CD4-positive, alpha-beta T cell treated with Interleukin-15 for 1 hour (primary cell): ENCODE measurements around the gene PAPPA.

Experiments used
- DNase-seq: peaks from one replicate; pipeline ENCODE4 v3.0.0-alpha.2; 2020

Gene PAPPA

DNA sequence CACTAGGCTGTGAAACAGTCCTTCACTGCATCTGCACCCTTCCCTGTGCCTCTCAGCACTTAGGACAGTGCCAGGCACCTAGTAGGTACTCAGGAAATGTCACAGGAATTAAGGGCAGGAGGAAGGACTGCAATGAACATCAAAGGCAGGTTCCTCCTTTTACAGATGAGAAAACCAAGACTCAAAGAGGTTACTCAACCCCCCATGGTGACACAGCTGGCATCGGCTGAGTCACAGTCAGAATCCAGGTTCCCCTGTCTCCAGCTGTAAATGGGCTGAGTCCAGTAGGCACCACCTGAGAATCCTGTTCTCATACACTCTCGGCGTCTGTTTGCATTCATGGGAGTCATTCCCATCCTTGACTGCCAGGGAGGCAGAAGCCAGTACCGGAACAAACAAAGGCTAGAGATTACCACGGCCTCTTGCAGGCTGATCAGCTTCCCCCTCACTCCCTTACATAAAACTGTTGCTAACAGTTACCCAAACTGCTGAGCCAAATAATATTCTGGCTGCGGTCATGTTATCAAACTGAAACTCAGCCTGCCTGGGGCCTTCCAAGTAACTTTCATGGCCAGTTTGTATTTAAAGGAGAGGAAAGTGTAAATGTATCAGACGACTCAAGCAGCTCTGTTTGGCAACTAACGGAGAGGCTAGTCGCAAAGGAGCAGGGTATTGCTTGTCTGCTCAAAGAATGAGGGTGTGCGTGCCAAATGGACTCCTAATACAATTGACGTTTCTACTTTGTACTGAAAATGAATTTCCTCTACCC lies 201.7 kb downstream of the PAPPA start:
- no peak for DNase-seq

DNA sequence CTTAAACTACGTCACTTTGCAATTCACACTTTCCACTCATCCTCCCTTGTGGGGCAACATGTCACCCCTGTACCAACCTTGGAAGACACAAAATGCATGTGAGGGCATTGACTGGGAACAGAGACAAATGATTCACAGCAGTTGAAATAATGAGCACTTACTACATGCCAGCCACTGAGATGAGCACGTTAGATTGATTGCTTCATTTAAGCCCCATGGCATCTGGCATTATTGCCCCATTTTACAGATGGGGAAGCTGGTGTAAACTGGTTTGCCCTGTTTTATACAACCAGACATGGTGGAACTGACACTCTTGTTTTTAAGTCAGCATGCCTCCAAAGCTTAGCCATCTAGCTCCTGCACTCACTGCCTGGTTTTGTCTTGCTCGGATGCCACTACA lies 204.7 kb downstream of the PAPPA start:
- DNase-seq = no peak

DNA sequence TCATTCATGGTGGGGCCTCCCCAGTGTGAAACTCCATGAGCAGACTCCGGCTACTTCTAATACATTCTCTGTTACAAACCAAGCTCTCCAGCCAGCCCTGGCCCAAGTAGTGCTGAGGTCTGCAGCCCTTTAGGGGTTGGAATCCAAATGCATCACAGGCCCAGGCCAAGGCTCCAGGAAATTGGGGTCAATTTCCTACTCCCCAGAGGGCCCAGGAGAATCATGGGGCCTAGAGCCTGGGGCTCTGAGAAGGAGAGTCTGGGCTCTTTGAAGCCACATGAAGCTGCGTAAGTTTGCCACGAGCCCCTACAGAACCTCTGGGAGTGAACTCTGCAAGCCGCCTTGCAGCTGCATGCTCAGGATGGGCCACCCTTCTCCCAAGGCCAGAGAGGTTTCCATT lies 206.4 kb downstream of the PAPPA start:
- no peak for DNase-seq

DNA sequence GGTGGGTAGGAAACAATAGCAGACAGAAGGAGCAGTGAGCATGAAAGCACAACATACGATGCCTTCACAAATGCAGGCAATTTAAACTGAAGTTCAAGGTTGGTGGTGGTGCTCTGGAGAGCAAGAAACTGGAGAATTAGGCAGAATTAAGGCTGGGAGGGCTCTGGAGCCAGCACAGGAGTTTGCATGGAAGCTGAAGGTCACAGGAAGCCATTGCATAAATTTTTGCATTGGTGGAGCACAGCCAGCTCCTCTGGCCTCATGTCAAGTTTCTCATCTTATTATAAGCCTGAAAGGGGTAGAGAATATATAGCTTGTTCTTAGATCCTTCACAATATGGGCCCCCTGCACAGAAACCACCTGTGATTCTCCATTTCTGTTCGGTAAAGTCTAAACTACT lies 207.4 kb downstream of the PAPPA start:
- DNase-seq = no peak

DNA sequence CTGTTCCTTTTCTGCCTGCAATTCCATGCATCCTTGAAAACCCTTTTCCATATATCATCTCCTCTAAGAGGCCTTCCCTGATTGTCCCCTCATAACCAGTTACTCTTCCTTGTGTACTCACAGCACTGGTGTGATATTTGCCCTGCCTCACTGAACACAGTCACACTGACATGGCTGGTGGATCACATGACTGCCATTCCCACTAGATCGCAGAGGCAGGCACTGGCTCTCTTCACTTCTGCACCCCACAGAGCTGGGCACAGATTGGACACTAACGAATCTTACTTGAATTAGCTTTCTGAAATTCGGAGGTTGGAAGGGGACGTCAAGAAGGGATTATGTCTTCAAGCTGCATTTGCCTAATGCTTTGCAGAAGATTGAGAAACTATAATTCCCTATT lies 208.0 kb downstream of the PAPPA start:
- no peak for DNase-seq

DNA sequence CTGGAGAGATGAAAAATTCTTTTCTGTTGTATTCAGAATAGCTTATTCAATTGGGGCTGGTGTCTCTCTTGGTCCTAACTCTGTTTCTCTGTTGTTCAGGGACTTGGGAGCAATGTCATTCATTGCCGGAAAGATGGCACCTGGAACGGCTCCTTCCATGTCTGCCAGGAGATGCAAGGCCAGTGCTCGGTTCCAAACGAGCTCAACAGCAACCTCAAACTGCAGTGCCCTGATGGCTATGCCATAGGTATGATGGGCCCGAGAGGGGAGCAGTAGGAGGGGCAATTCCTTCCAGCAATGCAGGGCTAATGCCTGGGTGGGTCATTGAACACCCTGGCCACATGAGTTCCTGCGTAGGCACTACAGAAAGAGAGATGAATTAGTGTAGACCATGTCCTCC lies 208.9 kb downstream of the PAPPA start:
- no peak for DNase-seq

DNA sequence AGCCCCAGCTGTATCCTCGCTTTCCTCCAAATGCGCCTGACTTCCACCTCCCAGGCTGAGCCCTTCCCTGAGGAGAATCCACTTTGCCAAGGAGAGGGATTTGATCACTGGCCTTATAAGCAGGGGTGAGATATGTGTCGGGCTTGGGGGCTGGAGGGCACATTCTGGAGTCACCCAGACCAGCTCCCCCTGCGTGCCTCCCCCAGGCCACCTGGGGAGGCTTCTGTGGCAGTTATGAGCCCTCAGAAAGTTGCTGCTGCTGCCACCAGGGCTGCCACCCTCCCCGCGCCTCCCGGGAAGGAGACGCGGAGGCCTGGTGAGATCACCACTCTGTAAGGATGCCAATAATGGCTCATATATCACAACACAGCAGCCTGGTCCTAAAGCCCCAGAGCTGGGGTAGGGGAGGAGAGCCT lies 211.5 kb downstream of the PAPPA start:
- no peak for DNase-seq

DNA sequence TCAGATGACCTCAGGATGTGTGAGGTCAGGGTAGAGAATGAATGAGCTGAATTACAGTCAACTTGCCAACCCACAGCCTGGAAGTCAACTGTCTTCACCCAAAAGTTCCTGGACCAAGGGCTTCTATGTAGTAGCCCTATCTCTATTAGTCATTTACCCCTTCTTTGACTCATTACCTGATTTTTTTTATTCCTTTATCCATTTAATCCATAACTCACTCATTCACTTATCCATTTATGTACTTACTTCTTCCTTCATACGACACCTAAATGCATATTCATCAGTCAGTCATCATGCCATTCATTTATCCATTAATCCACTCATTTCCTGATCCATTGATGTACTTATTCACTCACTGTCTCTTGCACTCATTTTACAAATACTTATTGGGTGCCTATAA lies 212.7 kb downstream of the PAPPA start:
- no peak for DNase-seq

DNA sequence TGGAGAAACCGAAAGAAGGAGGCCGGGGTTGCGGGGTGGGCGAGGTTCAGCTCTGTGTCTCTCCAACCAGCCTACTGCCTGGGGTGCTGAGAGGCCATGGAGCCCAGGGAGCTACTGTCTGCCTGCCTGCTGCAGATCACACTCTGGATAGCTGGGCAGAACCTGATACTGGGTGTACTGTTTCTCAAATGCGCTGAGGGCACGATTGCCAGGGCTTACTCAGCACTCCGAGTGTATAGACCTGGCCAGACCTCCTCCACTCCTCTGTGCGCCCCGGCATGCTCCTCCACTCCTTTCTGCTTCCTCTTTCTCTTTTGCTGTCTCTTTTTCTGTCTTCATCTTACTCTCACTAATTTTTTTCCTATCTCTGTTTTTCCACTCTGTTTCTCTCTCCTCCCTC lies 215.1 kb downstream of the PAPPA start:
- no peak for DNase-seq

DNA sequence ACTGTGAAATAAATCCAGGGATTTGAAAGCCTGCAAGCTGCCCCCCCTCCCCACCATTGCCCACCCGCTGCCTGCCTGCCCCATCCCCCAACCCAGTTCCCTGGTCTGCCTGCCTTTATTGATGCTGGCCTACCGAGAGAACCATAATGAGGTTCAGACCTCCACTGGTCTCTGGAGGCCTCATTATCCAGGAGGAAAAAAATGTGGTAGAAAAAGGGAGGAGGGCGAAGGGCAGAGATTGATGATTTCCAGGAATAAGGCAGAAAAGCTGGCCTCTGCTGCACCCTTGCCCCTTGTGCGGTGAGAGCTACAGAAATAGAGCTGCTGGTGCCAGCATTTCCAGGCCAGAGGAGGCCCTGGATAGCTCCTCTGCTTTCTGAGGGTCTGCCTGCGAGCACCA lies 216.1 kb downstream of the PAPPA start:
- DNase-seq = no peak

DNA sequence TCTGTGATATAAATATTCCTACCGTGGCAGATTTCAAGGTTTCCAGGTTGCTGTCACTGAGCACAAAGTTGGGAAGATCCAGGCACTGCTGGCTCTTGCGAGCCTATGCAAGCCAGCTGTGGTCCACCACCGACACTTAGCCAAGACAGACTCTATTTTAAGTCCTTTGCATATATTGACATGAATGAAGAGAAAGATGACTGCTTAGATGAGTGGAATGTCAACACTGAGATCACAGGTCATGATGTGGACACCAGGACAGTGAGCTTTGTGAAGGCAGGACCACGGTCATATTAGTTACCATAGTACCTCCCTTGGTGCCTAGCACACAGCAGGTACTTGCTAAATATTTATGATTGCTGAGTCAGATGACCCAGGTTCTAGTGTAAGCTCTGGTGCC lies 217.0 kb downstream of the PAPPA start:
- no peak for DNase-seq

DNA sequence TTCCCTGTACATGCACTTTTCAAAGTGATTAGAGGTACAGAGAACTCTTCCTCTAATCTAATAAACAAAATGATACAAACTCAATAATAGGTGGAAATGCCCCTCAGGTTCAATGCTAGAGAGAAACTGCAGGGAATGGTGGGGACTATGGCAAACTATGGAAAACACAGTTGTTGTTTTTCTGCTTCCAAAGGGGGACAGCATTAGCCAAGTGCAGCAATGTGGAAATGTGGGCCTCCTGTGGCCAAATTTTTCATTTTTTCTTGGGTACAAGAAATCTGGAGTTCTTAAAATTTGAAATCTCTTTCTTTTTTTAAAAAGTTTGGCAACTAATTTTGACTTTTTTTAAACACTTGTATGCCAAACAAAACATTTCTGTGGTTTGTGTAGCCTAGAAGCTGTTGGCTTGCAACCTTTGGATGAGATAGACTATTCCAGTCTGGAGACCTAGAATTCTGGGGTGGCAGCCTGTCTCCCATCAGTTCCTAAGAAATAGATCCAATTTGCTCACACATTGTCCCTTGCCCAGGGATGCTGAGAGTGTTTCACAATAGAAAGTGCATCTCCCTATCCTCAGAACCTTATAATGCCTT lies 218.6 kb downstream of the PAPPA start:
- DNase-seq = no peak

DNA sequence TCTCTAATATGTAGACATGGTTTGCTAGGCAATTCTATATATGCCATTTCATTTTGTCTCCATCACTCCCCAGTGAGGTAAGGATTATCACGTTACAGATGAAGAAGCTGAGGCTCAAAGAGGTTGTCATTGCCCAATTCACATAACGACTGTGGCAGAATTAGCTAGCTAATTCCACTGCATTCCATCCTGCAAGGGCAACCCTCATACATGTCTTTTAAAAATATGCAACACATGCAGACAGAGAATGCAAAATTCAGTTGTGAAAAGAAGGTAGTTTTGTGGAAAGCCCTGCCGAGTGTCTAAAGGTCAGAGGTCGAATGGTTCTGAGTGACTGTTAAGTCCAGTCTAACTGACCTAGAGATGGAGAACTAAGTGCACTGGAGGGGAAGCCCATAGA lies 219.2 kb downstream of the PAPPA start:
- DNase-seq = no peak

DNA sequence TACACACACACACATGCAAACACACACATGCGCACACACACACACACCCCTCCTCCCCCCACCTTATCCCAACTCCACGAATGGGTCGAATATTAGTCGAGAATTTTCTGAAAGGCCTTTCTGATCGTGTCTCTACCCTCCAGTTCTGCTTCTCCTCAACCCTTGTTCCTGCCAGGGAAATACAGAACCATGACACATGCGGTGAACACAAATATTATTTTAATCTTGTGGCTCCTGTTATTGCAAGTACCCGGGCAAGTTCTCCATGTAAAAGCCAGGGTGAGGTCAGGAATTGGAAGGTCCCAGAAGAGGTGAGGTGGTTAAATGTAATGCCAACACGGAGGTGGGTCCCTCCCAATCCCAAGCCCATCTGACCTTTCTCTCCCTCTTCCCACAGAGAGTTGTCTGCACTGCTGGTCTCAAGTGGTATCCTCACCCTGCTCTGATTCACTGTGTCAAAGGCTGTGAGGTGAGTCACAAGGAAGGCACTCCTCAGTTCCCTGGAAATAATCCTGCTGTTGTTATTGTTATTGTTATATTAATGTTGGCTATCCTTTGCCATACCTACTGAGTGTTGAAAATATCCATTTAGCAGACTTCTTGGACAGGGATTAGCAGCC lies 223.7 kb downstream of the PAPPA start:
- DNase-seq = no peak

DNA sequence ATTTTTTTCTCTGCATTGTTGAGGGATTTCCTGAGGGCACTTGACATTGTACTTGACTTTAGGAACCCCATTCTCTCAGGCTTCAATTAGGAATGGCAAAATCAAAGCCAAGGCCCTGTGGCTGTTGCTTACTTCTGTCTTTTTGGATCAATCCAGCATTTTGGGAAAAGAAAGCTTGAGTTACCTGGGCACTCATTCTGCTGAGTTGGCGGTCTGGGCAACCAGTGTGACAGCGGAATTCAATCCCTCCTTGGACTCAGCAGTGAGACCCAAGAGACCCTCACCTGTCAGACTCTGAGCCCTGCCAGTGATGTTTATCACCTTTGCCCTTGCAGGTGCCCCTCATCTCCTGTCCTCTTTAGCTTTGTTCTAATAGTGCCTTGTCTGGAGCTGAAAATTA lies 225.3 kb downstream of the PAPPA start:
- DNase-seq = no peak

DNA sequence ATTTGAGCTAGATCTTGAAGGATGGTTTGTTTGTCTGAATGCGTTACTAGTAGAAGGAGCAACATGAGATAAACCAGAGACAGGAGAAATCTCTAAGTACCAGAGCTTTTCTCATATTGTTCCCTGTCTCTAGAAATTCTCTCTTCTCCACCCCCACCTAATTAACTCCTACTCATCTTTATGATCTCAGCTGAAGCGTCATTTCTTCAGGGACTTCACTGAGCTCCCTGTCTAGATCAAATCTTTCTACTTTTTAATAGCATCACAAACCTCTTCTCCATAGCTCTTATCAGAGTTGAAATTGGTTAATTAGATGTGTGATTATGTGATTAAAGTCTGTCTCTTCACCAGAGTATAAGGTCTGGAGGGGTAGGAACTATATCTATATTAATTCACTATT lies 226.2 kb downstream of the PAPPA start:
- no peak for DNase-seq

DNA sequence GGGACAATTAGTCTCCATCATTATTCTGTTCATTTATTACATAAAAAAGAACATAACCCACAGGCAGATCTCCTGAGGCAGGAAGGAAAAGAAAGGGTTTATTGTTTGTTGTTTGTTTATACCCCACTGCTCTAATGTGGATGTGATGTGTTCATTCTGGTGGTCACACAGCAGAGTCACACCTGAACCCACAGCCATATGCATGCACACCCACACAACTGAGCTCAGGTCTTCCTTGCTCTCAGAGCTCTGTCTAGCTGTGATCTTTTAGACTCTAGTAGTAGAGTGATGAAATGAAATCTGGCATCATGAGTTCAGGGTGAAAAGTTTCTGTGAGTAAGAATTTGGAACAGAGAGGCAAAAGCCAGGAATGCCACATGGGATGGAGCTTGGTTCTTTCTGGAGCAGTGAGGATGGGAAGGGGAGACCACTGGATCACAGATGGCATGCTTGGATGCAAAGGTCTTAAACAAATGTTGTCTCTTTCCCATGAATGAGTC lies 227.0 kb downstream of the PAPPA start:
- DNase-seq = no peak

DNA sequence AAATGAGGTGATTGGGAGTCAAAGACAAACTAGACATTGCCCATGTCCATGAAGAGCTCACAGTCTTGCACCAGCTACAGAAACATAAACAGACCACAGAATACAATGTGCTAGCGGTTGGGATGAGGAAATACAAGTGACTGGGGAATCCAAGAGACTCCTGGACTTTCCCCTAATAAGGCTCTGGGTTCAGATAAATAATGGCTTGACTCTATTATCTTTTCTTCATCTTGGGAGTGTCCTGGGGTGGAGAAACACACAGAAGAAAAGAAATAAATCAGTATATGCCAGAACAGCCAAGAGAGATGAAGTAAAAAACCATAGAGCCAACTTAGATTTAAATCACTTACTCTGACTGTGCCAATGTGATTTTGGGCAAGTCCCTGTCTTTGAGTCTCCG lies 227.8 kb downstream of the PAPPA start:
- no peak for DNase-seq

DNA sequence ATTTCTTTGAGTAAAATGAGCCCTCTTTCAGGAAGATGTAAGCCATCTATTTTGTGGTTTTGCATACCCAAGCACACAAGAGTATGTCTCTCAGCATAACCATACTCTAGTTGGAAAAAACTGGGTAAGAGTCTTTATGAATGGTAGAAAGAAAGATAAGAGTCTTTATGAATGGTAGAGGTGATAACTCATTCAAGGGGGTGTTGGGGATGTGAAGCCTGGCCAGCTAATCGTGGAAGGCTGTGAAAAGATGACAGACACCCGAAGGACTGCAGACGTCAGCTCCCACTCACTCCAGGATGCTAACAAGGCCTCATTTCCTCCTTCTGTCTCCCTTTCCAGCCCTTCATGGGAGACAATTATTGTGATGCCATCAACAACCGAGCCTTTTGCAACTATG lies 228.5 kb downstream of the PAPPA start:
- DNase-seq = no peak

DNA sequence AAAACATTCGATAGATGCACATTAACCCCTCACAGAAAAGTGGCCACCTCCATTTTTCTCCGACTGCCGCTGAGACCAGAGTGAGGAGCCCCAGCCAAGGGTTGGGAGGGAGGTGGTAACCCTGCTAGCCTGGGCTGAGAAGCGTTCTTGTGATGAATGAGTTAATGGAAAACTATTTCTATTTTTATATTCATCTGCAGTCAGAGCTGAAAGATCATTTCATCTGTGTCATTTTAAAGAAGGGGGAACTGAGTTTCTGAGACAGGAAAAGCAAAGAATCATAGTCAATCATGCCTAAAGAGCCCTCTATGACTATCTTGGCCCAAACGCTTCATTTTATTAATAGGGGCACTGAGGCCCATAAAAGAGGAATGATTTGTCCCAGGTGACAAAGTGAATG lies 229.5 kb downstream of the PAPPA start:
- DNase-seq = no peak

DNA sequence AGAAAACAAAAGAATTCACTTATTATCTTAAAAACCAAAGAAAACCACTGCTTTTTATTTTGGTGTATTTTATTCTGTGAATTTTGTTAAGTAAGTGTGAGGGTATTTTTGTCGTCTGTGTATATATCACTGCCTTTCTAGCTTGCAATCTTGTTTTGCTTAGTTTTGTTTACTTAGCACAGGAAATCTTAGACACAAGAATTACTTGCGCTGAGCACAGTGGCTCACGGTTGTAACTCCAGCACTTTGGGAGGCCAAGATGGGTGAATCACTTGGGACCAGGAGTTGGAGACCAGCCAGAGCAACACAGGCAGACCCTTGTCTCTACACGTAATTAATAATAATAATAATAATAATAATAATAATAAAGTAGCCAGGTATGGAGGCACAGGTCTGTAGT lies 230.3 kb downstream of the PAPPA start:
- no peak for DNase-seq

DNA sequence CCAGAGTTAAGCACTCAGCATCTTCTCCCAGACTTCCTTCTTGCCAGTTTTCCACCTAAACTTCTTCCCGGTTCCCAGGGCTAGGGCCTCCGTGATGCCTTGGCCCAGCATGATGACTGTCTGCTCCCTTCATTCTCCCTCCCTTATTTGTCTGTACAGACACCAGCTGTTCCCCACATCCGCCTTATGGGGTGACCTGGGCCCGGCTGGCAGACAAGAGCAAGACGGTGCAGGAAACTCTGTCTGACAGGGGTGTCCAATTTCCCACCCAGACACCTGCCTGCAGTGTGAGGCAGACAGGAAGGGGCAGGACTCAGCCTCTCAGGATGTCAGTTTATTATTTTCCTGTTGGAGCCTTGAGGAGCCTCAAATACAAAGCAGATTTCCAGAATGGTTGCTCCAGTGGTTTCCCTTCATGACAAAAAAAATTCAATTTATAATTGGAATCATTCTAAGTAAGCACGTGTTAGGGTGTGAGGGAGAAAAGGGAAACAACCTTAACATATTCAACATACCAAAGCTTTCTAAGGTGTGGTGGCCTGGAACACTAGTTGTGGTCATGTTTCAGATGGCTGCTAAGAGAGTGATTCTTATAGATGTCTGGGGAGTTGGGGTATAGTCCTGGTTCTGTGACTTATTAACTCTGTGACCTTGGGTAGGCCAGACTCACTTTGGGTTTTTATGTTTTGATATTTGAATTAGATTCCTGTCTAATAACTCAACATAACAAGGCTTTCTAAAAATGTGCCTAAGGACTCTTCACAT lies 234.5 kb downstream of the PAPPA start:
- DNase-seq = no peak

DNA sequence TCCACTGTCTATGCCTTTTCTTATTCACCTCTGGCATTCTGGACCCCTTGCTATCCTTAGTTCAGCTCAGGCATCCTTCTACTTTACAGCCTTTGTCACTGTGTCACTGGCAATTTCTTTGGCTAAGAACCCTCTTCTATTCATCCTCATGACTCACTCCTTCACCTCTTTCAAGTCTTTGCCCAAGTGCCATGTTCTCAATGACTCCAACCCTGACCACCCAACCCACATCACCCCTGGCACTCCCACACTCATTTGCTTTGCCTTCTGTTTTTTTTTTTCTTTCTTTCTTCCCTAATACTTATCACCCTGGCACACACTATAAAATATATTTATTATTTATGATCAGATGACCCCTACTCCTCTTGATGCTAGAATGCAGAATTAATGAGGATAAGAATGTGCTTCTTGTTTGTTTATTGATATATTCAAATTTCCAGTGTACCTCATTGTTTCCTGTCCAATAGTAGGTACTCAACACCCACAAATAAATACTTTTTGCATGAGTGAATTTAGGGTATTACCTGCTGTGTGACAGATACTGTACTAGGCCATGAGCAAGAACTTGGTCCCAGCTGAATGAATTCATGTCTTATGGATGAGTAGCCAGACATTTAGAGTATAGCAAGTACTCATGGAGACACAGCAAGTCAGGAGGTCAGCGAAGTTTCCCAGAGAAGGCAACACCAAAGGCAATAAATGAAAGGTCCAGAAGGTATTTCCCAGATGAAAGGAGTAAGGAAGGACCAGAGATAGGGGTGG lies 236.1 kb downstream of the PAPPA start:
- DNase-seq = no peak
